GM19438 (cell line): Measurements from ENCODE around the gene WNT11.

Experiments
- ATAC-seq: cut with Tn5 transposase; IDR thresholded peaks from one replicate; pipeline ENCODE4 v1.9.1; 2021; ENCODE audit warnings: low read depth; ENCODE audit not compliant: unreplicated experiment

Gene WNT11

DNA sequence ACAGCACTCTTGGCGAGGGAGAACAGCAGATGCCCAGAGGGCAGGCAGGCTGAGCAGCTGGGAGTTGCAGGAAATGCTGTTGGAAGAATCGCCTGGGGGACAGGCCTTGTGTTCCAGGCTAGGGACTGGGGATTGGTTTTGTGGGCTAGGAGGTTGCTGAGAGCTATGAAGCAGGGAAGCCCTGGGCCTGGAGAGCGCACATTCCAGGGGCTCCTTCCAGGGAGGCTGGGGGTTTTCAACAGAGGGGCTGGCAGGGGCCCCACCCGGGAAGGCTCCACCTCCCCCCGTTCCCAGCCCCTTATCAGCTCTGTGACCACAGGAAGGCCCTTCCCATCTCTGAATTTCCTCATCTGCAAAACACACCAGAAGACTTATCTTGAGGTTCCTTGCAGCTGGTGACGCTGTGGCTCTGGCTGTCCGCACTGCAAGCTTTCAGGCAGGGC lies 21.7 kb downstream of the WNT11 start:
- no peak for ATAC-seq

- ATAC-seq = no peak
These were observed 24.9 kb downstream of the WNT11 start for GRCh38 chr11:76181371-76181770.

- no peak for ATAC-seq
These were observed 27.2 kb downstream of the WNT11 start for GRCh38 chr11:76179147-76179546.

- ATAC-seq = no peak
These were observed 29.0 kb downstream of the WNT11 start for GRCh38 chr11:76177250-76177686.

GRCh38 chr11:76176463-76176862 lies 29.8 kb downstream of the WNT11 start:
- no peak for ATAC-seq

- ATAC-seq = no peak
These were observed 30.5 kb downstream of the WNT11 start for GRCh38 chr11:76175783-76176182.

DNA sequence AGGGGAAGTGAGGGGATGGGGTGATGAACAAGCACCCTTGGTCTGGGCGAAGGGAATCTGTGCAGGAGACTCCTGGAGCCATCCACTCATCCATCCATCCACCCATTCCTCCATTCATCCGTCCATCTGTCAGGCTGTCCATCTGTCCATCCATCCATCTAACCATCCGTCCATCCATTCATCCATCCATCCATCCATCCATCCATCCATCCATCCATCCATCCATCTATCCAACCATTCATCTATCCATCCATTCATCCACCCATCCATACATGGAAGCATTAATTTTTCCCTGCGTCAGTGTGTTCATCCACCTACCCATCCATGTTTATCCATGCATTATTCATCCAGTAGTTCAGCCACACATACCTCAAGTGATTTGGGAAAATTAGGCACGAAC lies 32.0 kb downstream of the WNT11 start:
- no peak for ATAC-seq

- ATAC-seq = no peak
These were observed 32.6 kb downstream of the WNT11 start for GRCh38 chr11:76173663-76174062.

DNA sequence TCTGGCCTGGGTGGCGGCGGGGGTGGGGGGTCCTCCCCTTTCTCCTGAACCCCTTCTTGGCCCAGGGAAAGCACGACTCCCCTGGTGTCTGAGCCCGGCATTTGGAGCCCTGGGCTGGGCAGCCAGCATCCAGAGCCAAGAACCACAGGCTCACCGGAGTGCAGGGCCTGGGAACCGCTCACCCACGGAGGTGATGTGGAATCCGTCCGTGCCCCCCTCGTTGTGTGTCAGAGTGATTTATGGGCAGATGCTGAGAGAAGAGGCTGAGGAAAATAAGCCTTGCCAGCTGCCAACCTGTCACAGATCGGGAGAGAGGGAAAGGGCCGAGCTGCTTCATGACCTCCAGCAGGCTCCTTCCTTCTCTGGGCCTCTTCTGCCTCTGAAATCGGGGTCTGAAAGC lies 33.7 kb downstream of the WNT11 start:
- no peak for ATAC-seq

GRCh38 chr11:76170468-76170867 lies 35.8 kb downstream of the WNT11 start:
- ATAC-seq = no peak

GRCh38 chr11:76169473-76169896 lies 36.8 kb downstream of the WNT11 start:
- no peak for ATAC-seq

- ATAC-seq = no peak
These were observed 38.7 kb downstream of the WNT11 start for GRCh38 chr11:76167590-76167989.

DNA sequence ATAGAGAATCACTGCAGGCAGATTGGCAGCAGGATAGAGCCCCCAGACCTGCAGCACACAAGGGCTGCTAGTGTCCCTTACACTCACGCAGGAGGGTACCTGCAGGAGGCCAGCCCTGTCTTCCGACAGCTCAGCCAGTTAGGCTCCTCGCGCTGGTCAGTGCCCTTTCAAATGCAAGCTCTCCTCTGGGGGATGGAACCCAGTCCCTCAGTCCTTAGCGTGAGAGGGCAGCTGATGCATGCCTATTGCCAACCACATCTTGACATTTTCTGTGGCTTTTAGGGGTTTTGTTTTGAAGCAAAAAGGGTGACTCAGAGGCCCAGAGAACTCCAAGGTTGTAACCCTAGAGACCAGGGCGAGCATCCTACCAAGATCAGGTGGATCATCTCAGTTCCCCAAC lies 40.0 kb downstream of the WNT11 start:
- peak; percentile 54 for ATAC-seq

- no peak for ATAC-seq
These were observed 41.2 kb downstream of the WNT11 start for GRCh38 chr11:76164861-76165751.

DNA sequence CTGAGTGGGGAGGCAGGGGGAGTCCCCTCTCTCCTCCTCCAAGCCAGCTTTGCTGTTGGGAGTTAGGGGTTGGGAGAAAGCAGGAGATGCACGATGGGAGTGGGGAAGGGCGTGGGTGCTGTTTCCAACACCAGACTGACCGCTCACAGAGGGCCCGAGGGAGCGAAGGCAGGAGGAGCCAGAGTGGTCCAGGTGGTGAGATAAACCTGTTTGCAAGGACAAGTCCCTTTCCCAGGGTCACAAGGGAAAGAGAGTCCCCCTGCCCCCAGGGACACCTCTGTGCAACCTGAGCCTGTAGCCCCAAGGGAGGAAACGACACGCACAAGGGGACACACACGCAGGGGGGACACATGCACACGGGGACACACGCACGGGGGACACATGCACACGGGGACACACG lies 42.2 kb downstream of the WNT11 start:
- no peak for ATAC-seq

GRCh38 chr11:76163289-76163880 lies 42.9 kb downstream of the WNT11 start:
- no peak for ATAC-seq

DNA sequence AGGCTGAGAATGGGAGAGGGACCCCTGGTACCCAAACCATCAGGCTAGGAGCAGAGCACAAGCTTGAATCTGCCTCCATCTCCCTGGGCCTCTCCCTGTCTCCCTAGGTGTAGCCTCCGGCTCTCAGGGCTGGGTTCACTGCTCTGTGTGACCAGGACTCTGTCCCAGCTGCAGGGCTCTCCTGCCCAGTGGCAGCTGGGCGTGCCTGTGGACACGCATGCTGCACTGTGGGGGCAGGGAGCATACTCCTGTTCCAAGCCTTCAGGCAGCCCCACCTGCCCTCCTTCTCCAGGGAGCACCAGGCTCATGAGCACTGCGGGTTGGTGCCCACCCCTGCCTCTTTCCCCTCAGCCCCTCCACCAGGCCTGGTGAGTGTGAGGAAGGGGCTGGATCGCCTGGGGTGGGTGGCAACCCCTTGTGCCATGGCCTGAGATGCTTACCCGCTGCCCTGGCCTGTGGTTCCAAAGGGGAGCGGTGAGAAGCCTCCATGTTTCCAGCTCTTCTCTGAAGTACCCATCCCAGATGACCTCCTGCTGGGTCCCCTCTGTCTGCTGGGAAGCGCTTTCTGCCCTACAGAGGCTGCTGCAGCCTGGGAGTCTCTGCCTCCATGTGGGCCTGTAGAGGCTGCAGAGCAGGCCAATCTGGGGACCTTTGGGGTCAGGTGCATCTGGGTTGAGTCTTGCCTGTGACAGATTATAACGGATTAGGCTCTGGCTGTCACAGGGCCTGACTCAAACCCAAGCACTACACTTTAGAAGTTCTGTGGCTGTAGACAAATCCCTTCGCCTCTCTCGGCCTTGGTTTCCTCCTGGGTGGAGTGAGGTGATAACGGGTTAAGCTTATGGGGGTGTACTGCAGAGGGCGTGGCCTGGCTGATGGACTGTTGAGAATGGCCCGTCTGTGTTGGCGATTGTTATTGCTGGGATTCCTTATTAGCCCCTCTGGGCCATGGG lies 43.7 kb downstream of the WNT11 start:
- ATAC-seq = no peak

- ATAC-seq = no peak
These were observed 44.9 kb downstream of the WNT11 start for GRCh38 chr11:76161261-76161961.

DNA sequence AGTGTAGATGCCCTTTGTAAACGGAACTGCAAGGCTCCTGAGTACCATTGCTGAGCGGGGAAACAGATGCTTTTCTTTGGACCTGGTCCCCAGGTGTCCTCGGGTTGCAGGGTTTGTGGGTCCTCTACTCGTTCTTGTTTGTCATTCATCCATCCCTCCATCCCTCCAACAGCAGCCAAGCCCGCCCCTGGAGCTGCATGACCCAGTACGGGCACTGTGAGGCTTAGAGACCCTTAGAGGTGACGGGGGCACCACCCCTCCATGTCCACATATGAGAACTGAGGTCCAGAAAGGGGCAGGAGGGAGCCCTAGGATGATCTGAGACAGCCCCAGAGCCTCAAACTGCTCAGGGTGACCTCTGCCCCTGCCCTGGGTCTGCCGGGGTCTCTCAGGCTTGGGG lies 45.4 kb downstream of the WNT11 start:
- no peak for ATAC-seq

GRCh38 chr11:76159983-76160661 lies 46.2 kb downstream of the WNT11 start:
- ATAC-seq = no peak
